ENCODE results near the gene COA8. TPM values are rescaled to one million over a fixed set of nuclear protein-coding genes. Genes with fewer than 3 reads are reported as not detected.

COA8 gene
- total and polyA plus RNA-seq, 2 of the 8 experiments (the other 6 are each of a cell fraction or from before 2014, with no cell fraction given), result 7.1 to 35.5 TPM

DNA sequence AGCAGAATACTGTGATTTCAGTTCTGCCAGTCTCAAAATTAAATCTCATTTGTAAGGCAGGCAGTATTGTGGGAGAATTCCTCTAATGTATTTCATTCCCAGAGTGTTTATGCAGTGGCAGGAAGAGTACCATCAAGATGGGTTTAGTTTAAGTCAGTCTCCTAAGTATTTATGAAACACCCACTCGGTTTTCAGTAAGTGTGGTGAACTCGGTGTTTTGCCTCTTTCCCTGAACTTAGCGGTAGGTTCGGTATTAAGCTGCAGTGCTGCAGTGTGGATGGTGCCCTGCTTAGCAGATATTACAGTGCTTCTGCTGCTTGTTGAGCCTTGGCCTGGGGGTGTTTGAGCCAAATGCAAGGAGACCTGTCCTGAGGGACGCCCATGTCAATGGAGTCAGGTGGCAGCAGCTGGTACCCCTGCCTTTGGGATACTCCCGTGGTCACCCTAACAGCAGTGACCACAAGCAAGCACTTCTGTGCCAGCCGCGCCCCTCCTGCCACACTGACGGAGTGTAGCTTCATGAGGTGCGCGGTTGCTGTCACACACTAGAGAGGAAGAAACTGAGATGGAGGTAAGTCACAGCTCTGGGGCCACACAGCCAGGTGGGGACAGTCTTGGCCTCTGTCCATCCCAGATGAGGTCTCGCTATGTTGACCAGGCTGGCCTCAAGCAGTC lies 15.8 kb downstream of the COA8 start:
- Histone ChIP-seq H4K91ac (replicated peaks; ENCODE audit: insufficient read length, low read length) (no peak overlapping the region), H4K20me1 (replicated peaks in 1 of 2; ENCODE audit: control insufficient read depth in 1 of 2, insufficient read depth in 2 of 2, low read length in 2 of 2) (peaks cover 0 to 9% of the 10 kb centered on the region in 2 experiments), H3K4me1 (replicated peaks in 1 of 4; ENCODE audit: control insufficient read depth in 3 of 4, insufficient read depth in 4 of 4, low read length in 3 of 4) (no peaks in the 10 kb centered on the region), H3K4me3 (ENCODE audit: extremely low read depth in 1 of 4, insufficient read depth in 2 of 4, low read depth in 3 of 4, low read length in 4 of 4) (no peak overlapping the region), H3K14ac (ENCODE audit: insufficient read length) (no peak overlapping the region), H3K79me1 (ENCODE audit: low read depth, low read length) (peaks cover 3% of the 10 kb centered on the region), H2BK20ac (ENCODE audit: low read length) (no peak overlapping the region), H2BK15ac (ENCODE audit: low read length) (no peak overlapping the region), H2AFZ (ENCODE audit: low read length) (no peak overlapping the region), H2BK120ac (replicated peaks; ENCODE audit: low read depth, low read length) (no peak overlapping the region), H4K5ac (ENCODE audit: insufficient read length, low read depth, low read length) (no peak overlapping the region), H3K4me2 (ENCODE audit: insufficient read depth in 1 of 2, low read depth in 2 of 2, low read length in 2 of 2) (no peak overlapping the region), H2BK12ac (ENCODE audit: low read depth, low read length) (no peak overlapping the region), H3K4ac (replicated peaks; ENCODE audit: insufficient read length, low read depth, low read length) (no peak overlapping the region), H2BK5ac (ENCODE audit: low read depth, low read length) (no peak overlapping the region), H3K79me2 (ENCODE audit: control insufficient read depth in 1 of 2, insufficient read depth in 2 of 2, low read length in 2 of 2) (no peaks in the 10 kb centered on the region), H3K27ac (ENCODE audit: low read depth, low read length) (no peak overlapping the region), H3K18ac (ENCODE audit: extremely low read depth, low read length) (no peak overlapping the region), H3K9me3 (ENCODE audit: insufficient read depth in 2 of 2, low read depth in 1 of 2, low read length in 1 of 2) (no peaks in the 10 kb centered on the region), H3K23ac (ENCODE audit: insufficient read length) (no peak overlapping the region), H3K9ac (replicated peaks in 1 of 4; ENCODE audit: extremely low read depth in 1 of 4, low read depth in 3 of 4, low read length in 3 of 4) (no peak overlapping the region), H3K27me3 (replicated peaks in 1 of 4; ENCODE audit: control insufficient read depth in 3 of 4, extremely low read depth in 1 of 4, insufficient read depth in 3 of 4, low read length in 3 of 4) (no peaks in the 10 kb centered on the region; a peak in 1 of 7 replicates), H3K23me2 (ENCODE audit: low read depth, low read length) (no peaks in the 10 kb centered on the region), H2AK5ac (ENCODE audit: low read depth, low read length) (no peak overlapping the region), H3K56ac (replicated peaks; ENCODE audit: insufficient read length, low read depth, low read length) (no peak overlapping the region), H4K8ac (ENCODE audit: extremely low read depth, insufficient read depth, low read length) (no peak overlapping the region), H3K36me3 (ENCODE audit: control insufficient read depth in 2 of 4, insufficient read depth in 4 of 4, low read length in 3 of 4) (peaks cover 2 to 19% (median 6%) of the 10 kb centered on the region in 4 experiments; a peak in 4 of 8 replicates)
- CTCF ChIA-PET (ENCODE audit: partially characterized antibody), result no interaction called here
- FAIRE-seq, result no peak
- POLR2A ChIA-PET (ENCODE audit: partially characterized antibody), result no interaction called here
- 94% methylated on average over 12 of the region's 12 CpGs; no CpG with 5 or more reads in 1 of the 2 experiments for WGBS, 2 experiments (ENCODE audit: extremely low coverage in 1 of 2, insufficient coverage in 1 of 2, insufficient read length in 1 of 2, insufficient replicate concordance in 2 of 2, low coverage in 1 of 2, low lambda C conversion rate in 2 of 2, missing lambda C conversion rate in 1 of 2)
- DNase-seq (ENCODE audit: low read depth in 1 of 2, low spot score in 2 of 2), result no peak
- no peak for TF ChIP-seq SP2 (IDR thresholded peaks at IDR 0.05; ENCODE audit: low read length)
- no peak for TF ChIP-seq PHF8 (conservative IDR thresholded peaks at IDR 0.05; ENCODE audit: low read depth, low read length)
- TF ChIP-seq SIN3A (conservative IDR thresholded peaks at IDR 0.05 in 1 of 2, IDR thresholded peaks at IDR 0.05 in 1 of 2; ENCODE audit: low read depth in 1 of 2, low read length in 2 of 2), result no peak
- TF ChIP-seq JUN (IDR thresholded peaks at IDR 0.05; ENCODE audit: low read depth, low read length), result no peak
- no peak for TF ChIP-seq KDM4A (IDR thresholded peaks at IDR 0.05; ENCODE audit: low read depth, low read length, severe bottlenecking)
- TF ChIP-seq SUZ12 (IDR thresholded peaks at IDR 0.05; ENCODE audit: low read length), result no peak
- no peak for TF ChIP-seq POLR2AphosphoS5 (IDR thresholded peaks at IDR 0.05; ENCODE audit: low read depth, low read length)
- TF ChIP-seq CTBP2 (IDR thresholded peaks at IDR 0.05; ENCODE audit: borderline replicate concordance, insufficient read depth, insufficient read length, low read length), result no peak
- TF ChIP-seq RXRA (IDR thresholded peaks at IDR 0.05; ENCODE audit: insufficient read depth, low read depth, low read length), result no peak
- TF ChIP-seq CBX8 (IDR thresholded peaks at IDR 0.05; ENCODE audit: borderline replicate concordance, low read depth, low read length), result no peak
- TF ChIP-seq BCL11A (IDR thresholded peaks at IDR 0.05; ENCODE audit: low read depth in 2 of 2, low read length in 2 of 2), result no peak
- no peak for TF ChIP-seq RNF2 (IDR thresholded peaks at IDR 0.05; ENCODE audit: borderline replicate concordance, low read depth, low read length, missing control alignments, poor library complexity, severe bottlenecking)
- TF ChIP-seq TEAD4 (IDR thresholded peaks at IDR 0.05; ENCODE audit: low read depth, low read length), result no peak

Measured in H1 (cell line).